Progenitor cell of endocrine pancreas (in vitro differentiated cells): Measurements from ENCODE around the gene ACTMAP. TPM values are rescaled to one million over a fixed set of nuclear protein-coding genes. Genes with fewer than 3 reads are reported as not detected.

Source experiments
- DNase-seq: peaks from one replicate; pipeline ENCODE4 v3.0.0; 2021; ENCODE audit warnings: low spot score; ENCODE audit not compliant: unreplicated experiment
- H3K27ac Mint-ChIP-seq: 2 replicates; pipeline ENCODE4 v1.8.0; 2021; ENCODE audit warnings: mild to moderate bottlenecking, moderate library complexity, mixed read lengths
- H3K27me3 Mint-ChIP-seq: 2 replicates; pipeline ENCODE4 v1.8.0; 2021; ENCODE audit warnings: mixed read lengths
- H3K36me3 Mint-ChIP-seq: 2 replicates; pipeline ENCODE4 v1.8.0; 2022; ENCODE audit warnings: mixed read lengths; ENCODE audit not compliant: insufficient read depth
- H3K4me1 Mint-ChIP-seq: 2 replicates; pipeline ENCODE4 v1.8.0; 2021; ENCODE audit warnings: low read depth, mixed read lengths
- H3K4me3 Mint-ChIP-seq: 2 replicates; pipeline ENCODE4 v1.8.0; 2021; ENCODE audit warnings: low read depth, mild to moderate bottlenecking, moderate library complexity, mixed read lengths
- H3K9me3 Mint-ChIP-seq: 2 replicates; pipeline ENCODE4 v1.8.0; 2021; ENCODE audit warnings: low read depth, mixed read lengths
- total RNA-seq: library from RNA; stranded (reverse); gene quantifications from 2 replicates; pipeline ENCODE4 v1.2.1, GENCODE V29; 2021
- TF ChIP-seq, protein P1 (sequence below): fragments of 200-600 bp; sonication (generic); IDR thresholded peaks from one replicate; pipeline ENCODE4 v1.5.0; 2021; ENCODE audit warnings: antibody characterized with exemption, mild to moderate bottlenecking; ENCODE audit not compliant: unreplicated experiment

The ACTMAP gene
- total RNA-seq, 1 donor from 2014 or later: 22.5 TPM

DNA sequence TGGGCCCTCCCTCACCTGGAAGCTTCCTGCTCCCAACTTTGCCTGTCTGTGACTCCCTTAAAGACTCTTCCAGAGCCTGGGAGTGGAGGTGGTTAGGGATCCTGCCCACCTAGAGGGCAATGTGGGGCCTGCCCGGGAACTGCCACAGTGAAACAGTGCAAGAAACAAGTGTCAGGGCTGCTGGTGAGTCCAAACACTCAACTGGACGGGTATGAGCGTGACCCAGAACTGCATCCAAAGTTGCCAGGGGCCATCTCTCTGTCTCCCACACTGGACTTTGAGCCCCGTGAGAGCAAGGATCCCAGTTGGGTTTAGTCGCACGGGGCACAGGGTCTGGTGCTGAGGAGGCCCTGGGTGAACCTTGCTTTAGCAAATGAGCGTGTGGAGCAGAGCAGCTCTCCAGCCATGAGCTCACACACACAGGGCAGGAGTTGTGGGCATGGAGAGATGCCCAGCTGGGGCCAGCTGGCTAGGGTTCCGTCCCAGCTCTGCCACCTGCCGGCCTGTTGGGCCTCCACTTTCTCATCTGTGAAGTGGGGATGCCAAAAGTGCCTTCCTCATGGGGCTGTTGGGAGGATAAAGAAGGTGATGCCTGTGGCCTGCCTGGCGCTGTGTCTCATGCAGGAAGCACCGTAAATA is 57.0 kb downstream of the ACTMAP start:
- Mint-ChIP-seq H3K27me3 (no peaks in the 10 kb centered on the region), H3K4me1 (no peaks in the 10 kb centered on the region), H3K9me3 (no peaks in the 10 kb centered on the region), H3K36me3 (peaks cover 11% of the 10 kb centered on the region), H3K4me3 (no peak overlapping the region), H3K27ac (no peak overlapping the region)
- TF ChIP-seq, protein P1, sequence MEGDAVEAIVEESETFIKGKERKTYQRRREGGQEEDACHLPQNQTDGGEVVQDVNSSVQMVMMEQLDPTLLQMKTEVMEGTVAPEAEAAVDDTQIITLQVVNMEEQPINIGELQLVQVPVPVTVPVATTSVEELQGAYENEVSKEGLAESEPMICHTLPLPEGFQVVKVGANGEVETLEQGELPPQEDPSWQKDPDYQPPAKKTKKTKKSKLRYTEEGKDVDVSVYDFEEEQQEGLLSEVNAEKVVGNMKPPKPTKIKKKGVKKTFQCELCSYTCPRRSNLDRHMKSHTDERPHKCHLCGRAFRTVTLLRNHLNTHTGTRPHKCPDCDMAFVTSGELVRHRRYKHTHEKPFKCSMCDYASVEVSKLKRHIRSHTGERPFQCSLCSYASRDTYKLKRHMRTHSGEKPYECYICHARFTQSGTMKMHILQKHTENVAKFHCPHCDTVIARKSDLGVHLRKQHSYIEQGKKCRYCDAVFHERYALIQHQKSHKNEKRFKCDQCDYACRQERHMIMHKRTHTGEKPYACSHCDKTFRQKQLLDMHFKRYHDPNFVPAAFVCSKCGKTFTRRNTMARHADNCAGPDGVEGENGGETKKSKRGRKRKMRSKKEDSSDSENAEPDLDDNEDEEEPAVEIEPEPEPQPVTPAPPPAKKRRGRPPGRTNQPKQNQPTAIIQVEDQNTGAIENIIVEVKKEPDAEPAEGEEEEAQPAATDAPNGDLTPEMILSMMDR: no peak
- DNase-seq: no peak

DNA sequence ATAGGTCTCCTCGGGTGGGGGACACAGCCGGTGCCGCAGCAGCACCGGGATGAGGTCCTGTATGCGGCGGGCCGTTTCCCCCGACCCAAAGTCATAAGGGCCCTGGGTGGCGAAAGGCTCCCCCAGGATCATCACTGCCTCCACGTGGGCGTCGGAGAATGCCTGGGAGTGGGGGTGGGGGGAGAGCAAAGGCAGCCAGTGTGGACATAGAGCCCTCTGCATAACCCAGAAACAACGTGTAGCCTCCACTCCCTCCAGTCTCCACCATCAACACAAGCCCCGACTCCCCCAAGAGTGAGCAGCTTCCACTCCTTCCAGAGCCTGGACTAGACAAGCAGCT is 58.1 kb downstream of the ACTMAP start:
- TF ChIP-seq, protein P1: no peak
- H3K27ac Mint-ChIP-seq: no peak overlapping the region

DNA sequence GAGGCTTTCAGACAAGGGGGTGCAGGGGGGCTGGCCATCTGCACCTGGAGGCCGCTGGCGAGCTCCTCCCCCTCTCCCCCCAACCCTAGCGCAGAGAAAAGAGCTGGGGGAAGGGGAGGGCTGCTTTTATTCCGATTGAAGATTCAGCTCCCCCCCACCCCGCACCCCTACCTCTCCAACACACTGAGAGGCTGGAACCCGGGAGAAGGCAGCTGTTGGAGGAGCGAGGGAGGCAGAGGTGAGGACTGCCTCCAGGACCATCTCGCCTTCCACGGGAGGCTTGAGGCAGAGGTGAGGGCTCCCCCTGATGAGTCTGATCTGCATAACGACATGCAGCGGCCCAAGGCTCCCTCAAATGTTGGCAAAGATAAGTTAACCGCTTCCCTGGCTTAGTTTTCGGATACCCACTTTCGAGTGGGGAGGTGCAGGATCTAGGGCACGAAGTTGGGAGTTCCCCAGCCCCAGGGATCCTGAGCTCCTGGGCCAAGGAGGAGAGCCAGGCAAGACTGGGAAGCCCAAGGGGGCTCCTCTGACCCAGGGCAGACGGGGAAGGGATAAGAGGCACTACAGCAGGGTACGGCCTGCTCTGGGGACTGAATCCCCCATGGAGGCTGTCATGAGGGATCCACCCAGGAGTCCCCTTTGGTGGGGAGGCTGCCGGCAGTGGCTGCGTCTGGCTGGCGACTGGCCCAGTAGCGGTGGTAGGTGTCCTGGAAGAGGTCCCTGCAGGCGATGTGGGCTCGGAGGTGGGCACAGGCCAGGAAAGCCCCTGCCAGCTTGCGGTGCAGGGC is 58.7 kb downstream of the ACTMAP start:
- Mint-ChIP-seq H3K4me3 (no peak overlapping the region), H3K27ac (no peak overlapping the region), H3K4me1 (no peaks in the 10 kb centered on the region), H3K9me3 (no peaks in the 10 kb centered on the region), H3K27me3 (no peaks in the 10 kb centered on the region), H3K36me3 (peaks cover 8% of the 10 kb centered on the region)
- DNase-seq: no peak
- TF ChIP-seq, protein P1: no peak

More for the DNA sequence above, 58.1 kb downstream of the ACTMAP start:
- DNase-seq: no peak
- H3K4me1 Mint-ChIP-seq: no peaks in the 10 kb centered on the region
- H3K27me3 Mint-ChIP-seq: no peaks in the 10 kb centered on the region
- no peaks in the 10 kb centered on the region for H3K9me3 Mint-ChIP-seq
- no peak overlapping the region for H3K4me3 Mint-ChIP-seq
- peaks cover 10% of the 10 kb centered on the region for H3K36me3 Mint-ChIP-seq

Other genes starting within 250 kb of the ACTMAP start
- 102 and 114 TPM in 2 replicates for gene SHKBP1, start 173.6 kb downstream of the ACTMAP start, total RNA-seq
- gene LTBP4, start 149.1 kb downstream of the ACTMAP start, total RNA-seq: 25.4 TPM in 2 replicates
- 14.6 and 20.9 TPM in 2 replicates for gene NUMBL, start 59.8 kb downstream of the ACTMAP start, total RNA-seq
- gene COQ8B, start 33.6 kb downstream of the ACTMAP start, total RNA-seq: 55.8 and 58.6 TPM in 2 replicates
- gene ITPKC, start 33.4 kb downstream of the ACTMAP start, total RNA-seq: 20.1 and 20.7 TPM in 2 replicates
- gene SNRPA, start 726 bp upstream of the ACTMAP start, total RNA-seq: 111 and 126 TPM in 2 replicates
- 4.6 and 8.5 TPM in 2 replicates for gene MIA, start 25.0 kb upstream of the ACTMAP start, total RNA-seq
- gene RAB4B, start 27.8 kb upstream of the ACTMAP start, total RNA-seq: 20.7 and 21.5 TPM in 2 replicates
- 107 and 110 TPM in 2 replicates for gene EGLN2, start 48.7 kb upstream of the ACTMAP start, total RNA-seq
- not detected in 2 replicates for gene CYP2A6, start 100.0 kb upstream of the ACTMAP start, total RNA-seq
- gene CYP2A7, start 131.8 kb upstream of the ACTMAP start, total RNA-seq: not detected in 2 replicates
- 2.0 and 3.0 TPM in 2 replicates for gene CYP2B6, start 240.8 kb upstream of the ACTMAP start, total RNA-seq